ENCODE data around the gene SPHKAP.

Gene SPHKAP

DNA sequence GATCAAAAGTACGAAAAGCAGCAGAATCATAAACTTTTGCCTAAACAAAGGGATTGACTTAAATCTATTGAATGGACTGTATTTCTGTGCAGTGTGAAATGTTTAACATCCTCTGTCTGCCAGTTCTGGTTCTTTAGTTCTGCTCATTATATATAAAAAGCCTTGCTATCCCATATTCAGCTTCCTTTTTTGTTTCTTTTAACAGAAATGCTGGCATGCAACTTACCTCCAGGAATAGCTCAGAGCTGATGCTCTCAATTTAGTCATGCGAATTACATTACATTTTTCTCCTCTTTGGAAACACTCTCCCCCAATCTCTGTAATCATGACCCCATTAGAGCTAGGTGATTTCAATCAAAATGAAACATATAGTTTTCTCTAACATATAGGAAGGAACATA, 73.6 kb downstream of the SPHKAP start:
- Histone ChIP-seq H3K4me3 (ENCODE audit: low read length, poor library complexity, severe bottlenecking) (no peak overlapping the region), H3K9me3 (ENCODE audit: insufficient read depth, low read depth, low read length) (no peaks in the 10 kb centered on the region), H3K79me2 (ENCODE audit: insufficient read depth, low read length) (no peaks in the 10 kb centered on the region), H3K27me3 (ENCODE audit: insufficient read depth, low read length, poor library complexity, severe bottlenecking) (no peaks in the 10 kb centered on the region), H3K9ac (ENCODE audit: low read depth, low read length, poor library complexity, severe bottlenecking) (no peak overlapping the region), H3F3A (ENCODE audit: low read depth) (no peaks in the 10 kb centered on the region), H3K4me1 (ENCODE audit: insufficient read depth, low read length, poor library complexity, severe bottlenecking) (no peaks in the 10 kb centered on the region), H3K36me3 (ENCODE audit: insufficient read depth, low read length) (no peaks in the 10 kb centered on the region), H3K9me2 (replicated peaks; ENCODE audit: low read depth, low read length) (no peaks in the 10 kb centered on the region), H2AFZ (ENCODE audit: low read length) (no peak overlapping the region), H3K4me2 (ENCODE audit: low read depth, low read length, poor library complexity, severe bottlenecking) (no peak overlapping the region), H4K20me1 (ENCODE audit: insufficient read depth, low read length, poor library complexity, severe bottlenecking) (no peaks in the 10 kb centered on the region)
- TF ChIP-seq CTCF (conservative IDR thresholded peaks at IDR 0.05; ENCODE audit: low read length) (no peak), EZH2phosphoT487 (IDR thresholded peaks at IDR 0.05; ENCODE audit: borderline replicate concordance) (no peak)

- no peak overlapping the region for H3K9ac ChIP-seq (ENCODE audit: low read depth, low read length, poor library complexity, severe bottlenecking)
Measured at GRCh38 chr2:228105526-228106250, 75.8 kb downstream of the SPHKAP start.

DNA sequence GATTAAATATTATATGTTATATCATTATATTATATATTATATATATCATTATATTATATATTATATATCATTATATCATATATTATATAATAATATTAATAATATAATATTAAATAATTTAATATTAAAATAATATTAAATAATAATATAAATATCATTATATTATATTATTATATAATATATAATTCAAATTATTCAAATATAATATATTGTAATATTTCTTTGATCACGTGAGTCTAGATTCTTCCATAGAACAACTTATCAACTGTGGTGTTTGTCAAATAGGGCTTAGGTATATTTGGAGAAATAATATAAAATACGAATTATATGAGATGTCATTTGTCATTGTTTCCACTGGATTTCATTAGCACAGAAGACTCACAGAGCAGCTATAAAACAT, 77.3 kb downstream of the SPHKAP start:
- H3K9me2 ChIP-seq (replicated peaks; ENCODE audit: low read depth, low read length), result no peaks in the 10 kb centered on the region
- no peak overlapping the region for H3K4me2 ChIP-seq (ENCODE audit: low read depth, low read length, poor library complexity, severe bottlenecking)

More at GRCh38 chr2:228105526-228106250, 75.8 kb downstream of the SPHKAP start:
- no peaks in the 10 kb centered on the region for H4K20me1 ChIP-seq (ENCODE audit: insufficient read depth, low read length, poor library complexity, severe bottlenecking)
- TF ChIP-seq EZH2phosphoT487 (IDR thresholded peaks at IDR 0.05; ENCODE audit: borderline replicate concordance), result no peak
- no peak for TF ChIP-seq CTCF (conservative IDR thresholded peaks at IDR 0.05; ENCODE audit: low read length)
- H3K27me3 ChIP-seq (ENCODE audit: insufficient read depth, low read length, poor library complexity, severe bottlenecking), result no peaks in the 10 kb centered on the region
- no peak overlapping the region for H2AFZ ChIP-seq (ENCODE audit: low read length)
- no peak overlapping the region for H3K4me3 ChIP-seq (ENCODE audit: low read length, poor library complexity, severe bottlenecking)
- no peaks in the 10 kb centered on the region for H3K9me3 ChIP-seq (ENCODE audit: insufficient read depth, low read depth, low read length)
- H3K9me2 ChIP-seq (replicated peaks; ENCODE audit: low read depth, low read length), result no peaks in the 10 kb centered on the region
- no peak overlapping the region for H3K4me2 ChIP-seq (ENCODE audit: low read depth, low read length, poor library complexity, severe bottlenecking)
- no peaks in the 10 kb centered on the region for H3F3A ChIP-seq (ENCODE audit: low read depth)
- no peaks in the 10 kb centered on the region for H3K79me2 ChIP-seq (ENCODE audit: insufficient read depth, low read length)
- H3K4me1 ChIP-seq (ENCODE audit: insufficient read depth, low read length, poor library complexity, severe bottlenecking), result no peaks in the 10 kb centered on the region
- no peaks in the 10 kb centered on the region for H3K36me3 ChIP-seq (ENCODE audit: insufficient read depth, low read length)

DNA sequence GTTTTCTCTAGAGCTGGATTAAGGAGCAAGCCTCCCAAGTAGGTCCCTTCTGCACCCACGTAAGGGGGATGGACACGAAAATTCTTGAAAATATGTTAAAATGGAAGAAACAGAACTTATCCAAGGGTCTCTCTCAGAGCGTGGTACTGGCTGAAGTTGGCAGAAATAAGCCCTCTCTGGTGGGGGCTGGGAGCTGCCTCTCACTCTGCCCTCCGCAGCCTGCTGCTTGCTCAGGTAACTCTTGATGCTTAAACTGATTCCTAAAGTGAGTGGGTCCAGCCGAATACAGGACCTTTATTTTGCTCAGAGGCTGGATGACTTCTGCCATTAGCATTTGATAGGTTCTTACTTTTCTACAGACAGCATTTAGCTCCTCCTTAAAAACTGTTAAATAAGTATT, 78.1 kb downstream of the SPHKAP start:
- H3K27me3 ChIP-seq (ENCODE audit: insufficient read depth, low read length, poor library complexity, severe bottlenecking), result no peaks in the 10 kb centered on the region
- no peaks in the 10 kb centered on the region for H3K79me2 ChIP-seq (ENCODE audit: insufficient read depth, low read length)
- TF ChIP-seq CTCF (conservative IDR thresholded peaks at IDR 0.05; ENCODE audit: low read length) (no peak), EZH2phosphoT487 (IDR thresholded peaks at IDR 0.05; ENCODE audit: borderline replicate concordance) (no peak)
- H3K4me2 ChIP-seq (ENCODE audit: low read depth, low read length, poor library complexity, severe bottlenecking), result no peak overlapping the region
- no peaks in the 10 kb centered on the region for H3K9me2 ChIP-seq (replicated peaks; ENCODE audit: low read depth, low read length)
- no peaks in the 10 kb centered on the region for H4K20me1 ChIP-seq (ENCODE audit: insufficient read depth, low read length, poor library complexity, severe bottlenecking)
- no peaks in the 10 kb centered on the region for H3K9me3 ChIP-seq (ENCODE audit: insufficient read depth, low read depth, low read length)
- no peaks in the 10 kb centered on the region for H3K4me1 ChIP-seq (ENCODE audit: insufficient read depth, low read length, poor library complexity, severe bottlenecking)
- H3K36me3 ChIP-seq (ENCODE audit: insufficient read depth, low read length), result no peaks in the 10 kb centered on the region
- H3K4me3 ChIP-seq (ENCODE audit: low read length, poor library complexity, severe bottlenecking), result no peak overlapping the region
- H3F3A ChIP-seq (ENCODE audit: low read depth), result no peaks in the 10 kb centered on the region
- no peak overlapping the region for H3K9ac ChIP-seq (ENCODE audit: low read depth, low read length, poor library complexity, severe bottlenecking)
- H2AFZ ChIP-seq (ENCODE audit: low read length), result no peak overlapping the region

More for the DNA sequence above, 77.3 kb downstream of the SPHKAP start:
- Histone ChIP-seq H3K27me3 (ENCODE audit: insufficient read depth, low read length, poor library complexity, severe bottlenecking) (no peaks in the 10 kb centered on the region), H3K4me1 (ENCODE audit: insufficient read depth, low read length, poor library complexity, severe bottlenecking) (no peaks in the 10 kb centered on the region), H3K36me3 (ENCODE audit: insufficient read depth, low read length) (no peaks in the 10 kb centered on the region), H2AFZ (ENCODE audit: low read length) (no peak overlapping the region), H4K20me1 (ENCODE audit: insufficient read depth, low read length, poor library complexity, severe bottlenecking) (no peaks in the 10 kb centered on the region), H3K79me2 (ENCODE audit: insufficient read depth, low read length) (no peaks in the 10 kb centered on the region), H3K9ac (ENCODE audit: low read depth, low read length, poor library complexity, severe bottlenecking) (no peak overlapping the region), H3F3A (ENCODE audit: low read depth) (no peaks in the 10 kb centered on the region), H3K4me3 (ENCODE audit: low read length, poor library complexity, severe bottlenecking) (no peak overlapping the region), H3K9me3 (ENCODE audit: insufficient read depth, low read depth, low read length) (no peaks in the 10 kb centered on the region)
- TF ChIP-seq EZH2phosphoT487 (IDR thresholded peaks at IDR 0.05; ENCODE audit: borderline replicate concordance), result no peak

Data from Loucy (cell line).